ENCODE measurements around the gene CYP4F11. TPM values are rescaled to one million over a fixed set of nuclear protein-coding genes. Genes with fewer than 3 reads are reported as not detected.

The CYP4F11 gene
- total and polyA plus RNA-seq, 2 of the 13 experiments (the other 11 are each of a cell fraction or from before 2014, with no cell fraction given): 7.8 to 8.4 TPM

DNA sequence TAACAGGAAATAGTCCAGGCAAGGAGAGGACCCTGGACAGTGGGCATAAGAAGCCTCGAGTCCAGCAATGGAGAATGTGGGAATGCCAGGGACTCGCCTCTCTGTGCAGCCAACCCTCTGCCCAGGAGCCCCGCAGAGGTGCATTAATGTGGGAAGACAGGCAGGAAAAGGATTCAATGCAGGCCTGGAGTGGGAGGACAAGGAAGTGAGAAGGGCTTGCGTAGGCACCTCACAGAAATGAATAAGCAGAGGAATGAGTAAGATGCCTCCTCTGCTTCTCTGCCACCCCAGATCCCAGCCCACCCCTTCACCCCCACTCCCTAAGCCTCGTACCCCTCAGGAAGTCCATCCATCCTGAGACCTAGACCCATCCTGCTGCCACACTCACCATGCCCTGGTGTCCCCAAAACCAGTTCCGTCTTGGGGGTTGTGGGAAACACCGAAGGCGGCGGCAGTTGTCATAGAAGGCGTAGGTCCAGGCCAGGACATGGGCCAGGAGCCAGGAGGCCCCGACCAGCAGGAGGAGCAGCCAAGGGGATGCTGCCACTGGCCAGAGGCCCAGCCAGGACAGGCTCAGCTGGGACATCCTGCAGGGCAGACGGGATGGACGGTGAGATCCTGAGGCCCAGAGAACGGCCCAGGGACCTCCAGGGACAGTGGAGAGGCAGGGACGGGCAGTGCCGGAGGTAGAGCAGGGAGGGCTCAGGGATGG, 37.1 kb downstream of the CYP4F11 start (continued):
- TF ChIP-seq, protein P1, sequence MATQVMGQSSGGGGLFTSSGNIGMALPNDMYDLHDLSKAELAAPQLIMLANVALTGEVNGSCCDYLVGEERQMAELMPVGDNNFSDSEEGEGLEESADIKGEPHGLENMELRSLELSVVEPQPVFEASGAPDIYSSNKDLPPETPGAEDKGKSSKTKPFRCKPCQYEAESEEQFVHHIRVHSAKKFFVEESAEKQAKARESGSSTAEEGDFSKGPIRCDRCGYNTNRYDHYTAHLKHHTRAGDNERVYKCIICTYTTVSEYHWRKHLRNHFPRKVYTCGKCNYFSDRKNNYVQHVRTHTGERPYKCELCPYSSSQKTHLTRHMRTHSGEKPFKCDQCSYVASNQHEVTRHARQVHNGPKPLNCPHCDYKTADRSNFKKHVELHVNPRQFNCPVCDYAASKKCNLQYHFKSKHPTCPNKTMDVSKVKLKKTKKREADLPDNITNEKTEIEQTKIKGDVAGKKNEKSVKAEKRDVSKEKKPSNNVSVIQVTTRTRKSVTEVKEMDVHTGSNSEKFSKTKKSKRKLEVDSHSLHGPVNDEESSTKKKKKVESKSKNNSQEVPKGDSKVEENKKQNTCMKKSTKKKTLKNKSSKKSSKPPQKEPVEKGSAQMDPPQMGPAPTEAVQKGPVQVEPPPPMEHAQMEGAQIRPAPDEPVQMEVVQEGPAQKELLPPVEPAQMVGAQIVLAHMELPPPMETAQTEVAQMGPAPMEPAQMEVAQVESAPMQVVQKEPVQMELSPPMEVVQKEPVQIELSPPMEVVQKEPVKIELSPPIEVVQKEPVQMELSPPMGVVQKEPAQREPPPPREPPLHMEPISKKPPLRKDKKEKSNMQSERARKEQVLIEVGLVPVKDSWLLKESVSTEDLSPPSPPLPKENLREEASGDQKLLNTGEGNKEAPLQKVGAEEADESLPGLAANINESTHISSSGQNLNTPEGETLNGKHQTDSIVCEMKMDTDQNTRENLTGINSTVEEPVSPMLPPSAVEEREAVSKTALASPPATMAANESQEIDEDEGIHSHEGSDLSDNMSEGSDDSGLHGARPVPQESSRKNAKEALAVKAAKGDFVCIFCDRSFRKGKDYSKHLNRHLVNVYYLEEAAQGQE (IDR thresholded peaks at IDR 0.05; ENCODE audit: borderline replicate concordance in 1 of 2, low read depth in 1 of 2, low read length in 2 of 2): no peak
- TF ChIP-seq ZNF839 (CRISPR knock-in tag; IDR thresholded peaks at IDR 0.05; ENCODE audit: borderline replicate concordance): 0 out of 2 replicates have a peak, but pooled peaks have one; percentile 14
- no peak for TF ChIP-seq ZNF737 (CRISPR knock-in tag; IDR thresholded peaks at IDR 0.05; ENCODE audit: borderline replicate concordance)
- TF ChIP-seq REXO4 (CRISPR knock-in tag; IDR thresholded peaks at IDR 0.05; ENCODE audit: borderline replicate concordance): no peak
- TF ChIP-seq PCBP1 (IDR thresholded peaks at IDR 0.05; ENCODE audit: borderline replicate concordance, low read depth, low read length): 0 out of 2 replicates have a peak, but pooled peaks have one; percentile 30
- TF ChIP-seq, protein P2, sequence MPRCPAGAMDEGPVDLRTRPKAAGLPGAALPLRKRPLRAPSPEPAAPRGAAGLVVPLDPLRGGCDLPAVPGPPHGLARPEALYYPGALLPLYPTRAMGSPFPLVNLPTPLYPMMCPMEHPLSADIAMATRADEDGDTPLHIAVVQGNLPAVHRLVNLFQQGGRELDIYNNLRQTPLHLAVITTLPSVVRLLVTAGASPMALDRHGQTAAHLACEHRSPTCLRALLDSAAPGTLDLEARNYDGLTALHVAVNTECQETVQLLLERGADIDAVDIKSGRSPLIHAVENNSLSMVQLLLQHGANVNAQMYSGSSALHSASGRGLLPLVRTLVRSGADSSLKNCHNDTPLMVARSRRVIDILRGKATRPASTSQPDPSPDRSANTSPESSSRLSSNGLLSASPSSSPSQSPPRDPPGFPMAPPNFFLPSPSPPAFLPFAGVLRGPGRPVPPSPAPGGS (CRISPR knock-in tag; IDR thresholded peaks at IDR 0.05): no peak
- TF ChIP-seq ONECUT2 (CRISPR knock-in tag; IDR thresholded peaks at IDR 0.05): no peak

Data from HepG2 (cell line).